Stimulated activated memory B cell treated with anti-CD40 and anti-IgM and Interleukin-4, amounts not matched to agents 10 μg/mL and 1 μg/mL and 100 μg/mL, for 72 hours (primary cell): Measurements from ENCODE around the gene SPEN.
"Not testable (repeated sequence)": the region's sequence is repeated elsewhere in the genome, so short reads cannot be mapped to it uniquely, and the experiment has no call there.

Source experiments
- ATAC-seq: fragments of 150-1000 bp; cut with Tn5 transposase; 2 replicates; pipeline ENCODE4 v1.10.0; 2021
- H3K27ac Mint-ChIP-seq: one replicate; pipeline ENCODE4 v1.8.0; 2022; ENCODE audit warnings: mild to moderate bottlenecking, mixed read lengths
- H3K27me3 Mint-ChIP-seq: one replicate; pipeline ENCODE4 v1.8.0; 2022; ENCODE audit warnings: mixed read lengths
- H3K36me3 Mint-ChIP-seq: one replicate; pipeline ENCODE4 v1.8.0; 2022; ENCODE audit warnings: mixed read lengths
- H3K4me1 Mint-ChIP-seq: one replicate; pipeline ENCODE4 v1.8.0; 2022; ENCODE audit warnings: mixed read lengths
- H3K4me3 Mint-ChIP-seq: one replicate; pipeline ENCODE4 v1.8.0; 2022; ENCODE audit warnings: mild to moderate bottlenecking, moderate library complexity, mixed read lengths
- H3K9me3 Mint-ChIP-seq: one replicate; pipeline ENCODE4 v1.8.0; 2022; ENCODE audit warnings: mixed read lengths

SPEN gene

DNA sequence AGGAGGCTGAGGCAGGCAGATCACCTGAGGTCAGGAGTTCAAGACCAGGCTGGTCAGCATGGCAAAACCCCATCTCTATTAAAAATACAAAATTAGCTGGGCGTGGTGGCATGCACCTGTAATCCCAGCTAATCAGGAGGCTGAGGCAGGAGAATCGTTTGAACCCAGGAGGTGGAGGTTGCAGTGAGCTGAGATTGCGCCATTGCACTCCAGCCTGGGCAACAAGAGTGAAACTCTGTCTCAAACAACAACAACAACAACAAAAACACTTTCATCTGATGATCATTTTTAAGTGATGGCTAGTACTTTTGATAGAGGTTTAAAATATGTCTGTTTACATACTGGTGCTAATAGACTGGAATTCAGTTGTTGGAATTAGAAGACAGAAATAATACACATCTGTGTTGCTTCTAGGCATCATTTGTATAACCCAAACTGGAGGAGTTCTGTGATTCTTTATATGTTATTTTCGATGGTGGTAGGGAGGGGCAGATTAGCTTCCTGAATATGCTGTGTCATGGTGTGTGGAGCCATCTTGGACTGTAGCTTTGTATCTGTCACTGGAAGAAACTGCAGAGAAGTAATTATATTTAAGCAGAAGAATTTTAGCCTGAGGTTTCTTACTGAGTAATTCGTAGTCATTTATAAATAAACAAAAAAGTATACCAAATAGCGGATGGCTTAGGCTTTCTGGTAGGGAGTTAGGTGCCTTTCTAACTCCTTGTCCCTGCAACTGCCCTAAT lies 45.5 kb downstream of the SPEN start:
- H3K9me3 Mint-ChIP-seq, H3K4me3 Mint-ChIP-seq, ATAC-seq, H3K27me3 Mint-ChIP-seq: not testable (repeated sequence)
- Mint-ChIP-seq H3K4me1 (peaks cover 28% of the 10 kb centered on the region), H3K27ac (peak overlapping the region; percentile 69), H3K36me3 (peaks cover 22% of the 10 kb centered on the region)

DNA sequence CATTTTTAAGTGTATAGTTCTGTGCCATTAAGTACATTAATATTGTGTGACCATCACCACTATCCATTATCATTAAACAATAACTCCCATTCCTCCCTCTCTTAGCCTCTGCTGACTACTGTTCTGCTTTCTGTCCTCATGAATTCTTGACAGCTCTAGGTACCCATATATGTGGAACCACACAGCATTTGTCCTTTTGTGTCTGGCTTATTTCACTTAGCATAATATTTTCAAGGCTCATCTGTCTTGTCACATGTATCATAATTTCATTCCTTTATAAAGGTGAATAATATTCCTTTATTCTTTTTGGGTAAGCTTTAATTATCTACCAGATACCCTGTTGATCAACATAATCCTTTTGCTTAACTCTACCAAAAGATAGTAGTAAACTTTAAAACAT lies 47.7 kb downstream of the SPEN start:
- Mint-ChIP-seq H3K27ac (no peak overlapping the region), H3K4me3 (no peak overlapping the region), H3K27me3 (no peaks in the 10 kb centered on the region), H3K4me1 (peaks cover 41% of the 10 kb centered on the region), H3K36me3 (peaks cover 36% of the 10 kb centered on the region), H3K9me3 (peaks cover 3% of the 10 kb centered on the region)
- ATAC-seq = no peak

- H3K4me1 Mint-ChIP-seq = peaks cover 35% of the 10 kb centered on the region
- ATAC-seq = not testable (repeated sequence)
- H3K36me3 Mint-ChIP-seq = peaks cover 29% of the 10 kb centered on the region
Measured at GRCh38 chr1:15896841-15897610, 49.5 kb downstream of the SPEN start.

GRCh38 chr1:15899266-15899665 lies 51.8 kb downstream of the SPEN start:
- Mint-ChIP-seq H3K9me3 (peaks cover 3% of the 10 kb centered on the region), H3K27ac (no peak overlapping the region), H3K4me3 (no peak overlapping the region), H3K36me3 (peaks cover 22% of the 10 kb centered on the region), H3K27me3 (no peaks in the 10 kb centered on the region), H3K4me1 (peaks cover 25% of the 10 kb centered on the region)
- no peak for ATAC-seq

More at GRCh38 chr1:15896841-15897610, 49.5 kb downstream of the SPEN start:
- not testable (repeated sequence) for H3K27ac Mint-ChIP-seq, H3K4me3 Mint-ChIP-seq, H3K27me3 Mint-ChIP-seq, H3K9me3 Mint-ChIP-seq

- H3K9me3 Mint-ChIP-seq = peaks cover 3% of the 10 kb centered on the region
- no peaks in the 10 kb centered on the region for H3K27me3 Mint-ChIP-seq
- no peak overlapping the region for H3K27ac Mint-ChIP-seq
- peaks cover 25% of the 10 kb centered on the region for H3K4me1 Mint-ChIP-seq
- no peak for ATAC-seq
- no peak overlapping the region for H3K4me3 Mint-ChIP-seq
- peaks cover 16% of the 10 kb centered on the region for H3K36me3 Mint-ChIP-seq
Measured at GRCh38 chr1:15900662-15901279, 53.3 kb downstream of the SPEN start.

DNA sequence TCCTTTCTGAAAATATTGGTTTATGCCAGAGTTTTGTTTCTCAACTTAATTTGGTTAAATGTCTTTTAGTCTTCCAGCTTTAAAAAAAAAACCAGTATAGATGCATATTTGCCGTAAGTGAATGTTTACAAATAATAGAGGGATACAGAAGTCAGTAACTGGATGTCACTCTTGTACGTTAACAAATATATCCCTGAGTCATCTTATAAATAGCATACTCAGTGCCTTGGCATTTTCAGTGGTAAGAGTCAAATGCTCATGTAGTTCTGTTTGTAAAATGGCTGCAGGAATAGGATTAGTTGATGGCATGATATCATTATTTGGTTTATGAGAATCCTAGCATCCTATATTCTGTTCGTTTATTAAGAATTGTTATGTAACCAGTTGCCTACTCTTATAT lies 55.4 kb downstream of the SPEN start:
- H3K4me1 Mint-ChIP-seq = peaks cover 20% of the 10 kb centered on the region
- no peak for ATAC-seq

DNA sequence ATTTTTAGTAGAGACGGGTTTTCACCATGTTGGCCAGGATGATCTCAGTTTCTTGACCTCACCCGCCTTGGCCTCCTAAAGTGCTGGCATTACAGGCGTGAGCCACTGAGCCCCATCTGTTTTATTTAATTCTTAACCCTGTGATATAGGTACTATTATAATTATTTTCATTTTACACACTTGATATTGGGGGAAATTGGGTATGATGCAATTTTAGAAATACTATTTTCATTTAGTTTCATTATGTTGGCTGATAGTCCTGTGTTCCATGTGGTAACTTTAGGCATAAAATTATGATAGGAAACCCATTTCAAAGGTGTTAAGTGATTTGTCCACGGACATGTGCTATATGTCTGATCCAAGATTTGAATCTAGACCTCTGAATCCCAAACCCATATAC lies 61.1 kb downstream of the SPEN start:
- Mint-ChIP-seq H3K36me3 (peaks cover 26% of the 10 kb centered on the region), H3K9me3 (no peaks in the 10 kb centered on the region), H3K4me3 (no peak overlapping the region), H3K27me3 (no peaks in the 10 kb centered on the region), H3K27ac (no peak overlapping the region), H3K4me1 (peaks cover 6% of the 10 kb centered on the region)
- ATAC-seq = no peak

More for the DNA sequence above, 55.4 kb downstream of the SPEN start:
- Mint-ChIP-seq H3K36me3 (peaks cover 15% of the 10 kb centered on the region), H3K4me3 (no peak overlapping the region), H3K27ac (no peak overlapping the region), H3K27me3 (no peaks in the 10 kb centered on the region), H3K9me3 (peaks cover 3% of the 10 kb centered on the region)

DNA sequence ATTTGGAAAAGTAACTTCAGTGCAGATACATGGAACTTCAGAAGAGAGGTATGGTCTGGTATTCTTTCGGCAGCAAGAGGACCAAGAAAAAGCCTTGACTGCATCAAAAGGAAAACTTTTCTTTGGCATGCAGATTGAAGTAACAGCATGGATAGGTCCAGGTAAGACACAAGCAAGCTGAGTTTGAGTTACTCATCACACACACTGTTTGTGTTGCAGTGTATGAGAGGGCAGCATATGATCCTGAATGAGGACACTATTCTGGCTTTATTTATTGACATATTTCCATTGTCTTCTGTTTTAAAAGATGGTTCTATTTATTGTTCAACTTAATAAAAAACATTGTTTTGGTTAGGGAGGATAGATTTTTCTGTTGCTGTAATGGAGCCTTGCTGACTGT lies 63.6 kb downstream of the SPEN start:
- no peak overlapping the region for H3K4me3 Mint-ChIP-seq
- no peaks in the 10 kb centered on the region for H3K9me3 Mint-ChIP-seq
- H3K4me1 Mint-ChIP-seq = peaks cover 12% of the 10 kb centered on the region
- H3K27ac Mint-ChIP-seq = no peak overlapping the region
- no peaks in the 10 kb centered on the region for H3K27me3 Mint-ChIP-seq
- peaks cover 48% of the 10 kb centered on the region for H3K36me3 Mint-ChIP-seq
- ATAC-seq = no peak

DNA sequence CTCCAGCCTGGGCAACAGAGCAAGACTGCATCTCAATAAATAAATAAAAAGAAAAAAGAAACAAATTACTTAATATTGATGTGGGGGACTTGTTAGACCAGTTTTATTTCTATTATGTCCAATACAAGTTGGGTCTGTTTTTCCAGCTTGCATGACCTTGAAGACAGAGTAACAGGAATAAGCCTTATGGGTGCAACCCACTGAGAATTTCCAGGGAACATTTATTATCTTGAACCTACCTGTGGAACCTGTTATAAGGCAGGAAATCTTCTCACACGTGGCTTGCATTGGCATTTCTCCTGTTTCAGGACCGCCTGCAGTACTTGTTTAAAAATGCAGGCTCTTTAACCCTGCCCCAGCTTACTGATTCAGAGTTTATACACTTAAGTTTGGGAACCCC lies 64.4 kb downstream of the SPEN start:
- Mint-ChIP-seq H3K4me3 (no peak overlapping the region), H3K9me3 (no peaks in the 10 kb centered on the region), H3K36me3 (peaks cover 56% of the 10 kb centered on the region), H3K4me1 (peaks cover 15% of the 10 kb centered on the region), H3K27me3 (no peaks in the 10 kb centered on the region), H3K27ac (no peak overlapping the region)
- no peak for ATAC-seq

- ATAC-seq, H3K27ac Mint-ChIP-seq, H3K27me3 Mint-ChIP-seq, H3K9me3 Mint-ChIP-seq, H3K4me3 Mint-ChIP-seq: not testable (repeated sequence)
- peaks cover 24% of the 10 kb centered on the region for H3K4me1 Mint-ChIP-seq
- peaks cover 64% of the 10 kb centered on the region for H3K36me3 Mint-ChIP-seq
Measured at GRCh38 chr1:15913607-15914006, 66.1 kb downstream of the SPEN start.

GRCh38 chr1:15915991-15916390 lies 68.5 kb downstream of the SPEN start:
- Mint-ChIP-seq H3K4me3 (peak overlapping the region; percentile 34), H3K27me3 (no peaks in the 10 kb centered on the region), H3K27ac (peak overlapping the region; percentile 80), H3K9me3 (no peaks in the 10 kb centered on the region), H3K36me3 (peaks cover 58% of the 10 kb centered on the region), H3K4me1 (peaks cover 34% of the 10 kb centered on the region)
- no peak for ATAC-seq

GRCh38 chr1:15916417-15916816 lies 68.9 kb downstream of the SPEN start:
- Mint-ChIP-seq H3K27me3 (no peaks in the 10 kb centered on the region), H3K4me3 (peak overlapping the region; percentile 52), H3K27ac (peak overlapping the region; percentile 80), H3K4me1 (peaks cover 34% of the 10 kb centered on the region), H3K36me3 (peaks cover 53% of the 10 kb centered on the region), H3K9me3 (no peaks in the 10 kb centered on the region)
- ATAC-seq = no peak

DNA sequence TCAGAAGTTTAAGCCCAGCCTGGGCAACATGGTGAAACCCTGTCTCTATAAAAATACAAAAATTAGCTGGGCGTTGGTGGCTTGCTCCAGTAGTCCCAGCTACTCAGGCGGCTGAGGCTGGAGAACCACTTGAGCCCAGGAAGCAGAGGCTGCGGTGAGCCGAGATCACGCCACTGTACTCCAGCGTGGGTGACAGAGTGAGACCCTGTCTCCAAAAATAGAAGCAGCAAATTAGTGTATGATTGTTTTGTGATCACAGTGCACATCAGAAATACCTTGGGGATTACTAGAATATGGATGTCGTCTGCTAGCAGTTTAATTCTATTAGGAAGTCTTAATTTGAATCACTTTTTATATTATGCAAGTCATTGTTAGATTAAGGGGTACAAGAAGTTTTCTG lies 69.4 kb downstream of the SPEN start:
- Mint-ChIP-seq H3K4me1 (peaks cover 34% of the 10 kb centered on the region), H3K36me3 (peaks cover 50% of the 10 kb centered on the region), H3K4me3 (peak overlapping the region; percentile 52)

GRCh38 chr1:15918962-15919715 lies 71.6 kb downstream of the SPEN start:
- no peaks in the 10 kb centered on the region for H3K27me3 Mint-ChIP-seq
- ATAC-seq = peak; percentile 95
- H3K4me1 Mint-ChIP-seq = peaks cover 34% of the 10 kb centered on the region
- no peaks in the 10 kb centered on the region for H3K9me3 Mint-ChIP-seq
- H3K27ac Mint-ChIP-seq = peak overlapping the region; percentile 69
- peaks cover 40% of the 10 kb centered on the region for H3K36me3 Mint-ChIP-seq
- H3K4me3 Mint-ChIP-seq = no peak overlapping the region

More for the DNA sequence above, 69.4 kb downstream of the SPEN start:
- Mint-ChIP-seq H3K27ac (peak overlapping the region; percentile 80), H3K9me3 (no peaks in the 10 kb centered on the region), H3K27me3 (no peaks in the 10 kb centered on the region)
- peak; percentile 76 for ATAC-seq

- Mint-ChIP-seq H3K27ac (no peak overlapping the region), H3K4me3 (no peak overlapping the region), H3K4me1 (peaks cover 11% of the 10 kb centered on the region), H3K36me3 (peaks cover 23% of the 10 kb centered on the region), H3K9me3 (no peaks in the 10 kb centered on the region), H3K27me3 (no peaks in the 10 kb centered on the region)
- ATAC-seq = no peak
Measured at GRCh38 chr1:15923241-15923640, 75.7 kb downstream of the SPEN start.
